ENCODE results near the gene NDUFS4.

GRCh38 chr5:53601570-53601969 is 41.1 kb downstream of the NDUFS4 start:
- TF ChIP-seq EZH2phosphoT487 (IDR thresholded peaks at IDR 0.05; ENCODE audit: insufficient read depth, low read depth) (no peak), EZH2 (IDR thresholded peaks at IDR 0.05; ENCODE audit: insufficient read depth, poor library complexity, severe bottlenecking) (no peak)
